Stimulated activated CD8-positive, alpha-beta memory T cell treated with anti-CD3 and anti-CD28 coated beads, Interleukin-4, amount 100 ng/mL, for 1 hour (primary cell): ENCODE data around the gene DOP1B.
"Not testable (repeated sequence)": the region's sequence is repeated elsewhere in the genome, so short reads cannot be mapped to it uniquely, and the experiment has no call there.

Experiments used
- DNase-seq, 2 donors: peaks; one replicate each; pipeline ENCODE4 v3.0.0-alpha.2; 2020; ENCODE audit warnings: low read depth in 2 of 2, low spot score in 1 of 2

DOP1B gene

DNA sequence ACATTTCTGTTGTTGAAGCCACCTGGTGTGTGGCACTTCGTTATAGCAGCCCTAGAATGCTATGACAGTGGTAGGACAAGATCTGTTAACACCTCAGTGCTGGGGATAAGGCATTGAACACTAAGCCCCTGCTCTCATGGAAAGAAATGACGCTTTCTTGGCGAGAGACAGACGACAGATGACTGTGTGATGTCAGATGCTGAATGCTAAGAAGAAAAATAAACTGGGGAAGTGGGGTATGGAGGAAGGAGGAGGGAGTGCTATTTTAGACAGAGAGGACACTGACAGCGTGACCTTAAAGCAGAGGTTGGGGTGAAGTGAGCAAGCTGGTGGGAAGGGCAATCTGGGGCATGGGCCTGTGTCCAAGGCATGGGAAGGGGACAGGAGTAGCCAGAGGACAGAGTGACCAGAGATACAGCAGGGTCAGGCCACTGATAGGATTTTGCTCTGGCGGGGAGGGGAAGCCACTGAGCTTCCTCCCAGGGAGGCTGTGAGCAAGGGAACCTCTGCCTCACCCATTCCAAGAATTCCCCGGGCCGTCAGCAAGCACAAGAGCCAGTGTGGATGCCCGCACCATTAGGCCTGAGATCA lies 15.2 kb downstream of the DOP1B start:
- DNase-seq: no peak

DNA sequence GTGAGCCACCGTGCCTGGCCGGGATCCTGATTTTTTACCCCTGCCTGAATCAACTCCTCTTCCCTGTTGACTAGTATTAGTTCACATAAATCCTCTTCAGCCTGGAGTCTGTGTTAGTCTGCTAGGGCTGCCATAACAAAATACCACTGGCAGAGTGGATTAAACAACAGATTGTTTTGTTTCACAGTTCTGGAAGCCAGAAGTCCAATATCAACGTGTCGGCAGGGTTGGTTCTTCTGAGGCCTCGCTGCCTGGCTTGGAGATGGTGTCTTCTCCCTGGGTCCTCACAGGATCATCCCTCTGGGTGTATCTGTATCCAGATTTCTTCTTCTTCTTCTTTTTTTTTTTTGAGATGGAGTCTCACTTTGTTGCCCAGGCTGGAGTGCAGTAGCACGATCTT lies 18.2 kb downstream of the DOP1B start:
- no peak for DNase-seq

DNA sequence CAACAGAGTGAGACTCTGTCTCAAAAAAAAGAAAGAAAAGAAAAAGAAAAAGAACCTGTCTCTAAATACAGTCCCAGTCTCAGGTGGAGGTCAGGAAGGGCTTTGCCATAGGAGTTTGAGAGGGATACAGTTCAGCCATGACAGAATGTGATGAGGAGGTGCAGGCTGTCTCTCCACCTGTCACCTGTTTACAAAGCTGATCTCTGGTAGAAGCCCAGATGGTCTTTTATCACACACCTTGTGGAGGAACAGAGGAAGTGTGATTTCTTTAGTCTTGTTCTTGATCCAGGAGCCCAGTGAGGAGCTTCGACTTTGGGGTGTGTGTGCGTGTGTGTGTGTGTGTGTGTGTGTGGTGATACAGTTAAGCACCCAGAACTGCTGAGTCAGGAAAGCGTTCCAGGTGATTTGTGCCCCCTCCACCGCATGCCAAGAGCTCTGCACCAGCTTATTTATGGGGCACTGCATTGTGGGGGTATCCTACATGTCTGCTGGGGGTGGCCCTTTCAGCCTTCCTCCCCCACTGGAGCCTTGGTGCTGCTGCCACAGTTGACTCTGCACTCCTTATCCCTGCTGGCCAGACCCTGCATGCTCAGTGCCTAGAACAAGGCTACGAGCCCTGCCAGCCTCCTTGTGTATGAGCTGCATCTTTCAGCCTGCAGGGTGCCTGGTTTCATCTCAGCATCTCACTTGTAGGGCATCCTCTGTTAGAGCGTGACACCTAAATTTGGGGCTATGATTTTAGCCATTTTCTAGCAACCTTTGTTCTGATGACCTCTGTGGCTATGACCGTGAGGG lies 19.3 kb downstream of the DOP1B start:
- DNase-seq: no peak

DNA sequence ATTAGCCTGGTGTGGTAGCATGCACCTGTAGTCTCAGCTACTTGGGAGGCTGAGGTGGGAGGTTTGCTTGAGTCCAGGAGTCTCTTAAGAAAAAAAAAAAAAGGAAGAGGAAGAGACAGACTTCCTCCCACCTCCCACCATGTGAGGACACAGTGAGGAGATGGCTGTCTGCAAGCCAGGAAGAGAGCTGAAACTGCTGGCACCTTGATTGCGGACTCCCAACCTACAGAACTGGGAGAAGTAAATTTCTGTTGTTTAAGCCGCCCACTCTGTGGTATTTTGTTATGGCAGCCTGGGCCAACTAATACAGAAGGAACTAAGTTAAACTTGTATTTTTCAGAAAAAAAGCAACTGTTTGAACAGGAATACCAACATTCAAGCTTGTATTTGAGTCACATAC lies 21.7 kb downstream of the DOP1B start:
- DNase-seq: no peak

DNA sequence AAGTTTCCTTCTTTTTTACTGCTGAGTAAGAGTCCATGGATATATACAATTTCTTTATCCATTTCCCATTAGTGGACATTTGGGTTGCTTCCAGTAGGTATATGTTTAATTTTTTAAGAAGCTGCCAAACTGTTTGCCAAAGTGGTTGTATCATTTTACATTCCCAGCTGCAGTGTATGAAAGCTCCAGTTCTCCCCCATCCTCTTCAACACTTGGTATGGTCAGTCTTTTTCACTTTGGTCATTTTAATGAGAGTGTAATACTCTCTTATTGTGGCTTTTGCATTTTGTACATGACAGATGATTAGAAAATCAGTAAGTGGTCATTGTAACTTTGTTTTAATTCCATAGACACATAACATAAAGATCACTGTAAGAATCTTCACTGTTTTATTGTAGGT lies 22.5 kb downstream of the DOP1B start:
- DNase-seq: no peak

DNA sequence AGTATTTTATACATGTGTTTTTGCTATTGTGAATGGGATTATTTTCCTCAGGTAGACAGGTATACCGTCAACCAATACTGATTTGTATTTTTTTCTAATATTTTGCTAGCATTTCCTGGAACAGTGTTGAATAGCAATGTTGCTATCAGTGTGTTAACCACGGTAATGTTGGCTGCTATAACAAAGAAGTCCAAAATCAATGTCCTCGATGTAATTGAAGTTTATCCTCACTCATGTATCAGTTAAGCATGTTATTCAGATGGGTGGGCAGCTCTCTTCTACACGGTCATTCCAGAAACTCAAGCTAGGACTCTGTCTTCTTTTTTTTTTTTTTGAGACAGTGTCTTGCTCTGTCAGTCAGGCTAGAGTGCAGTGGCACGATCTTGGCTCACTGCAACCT lies 24.3 kb downstream of the DOP1B start:
- DNase-seq: no peak

DNA sequence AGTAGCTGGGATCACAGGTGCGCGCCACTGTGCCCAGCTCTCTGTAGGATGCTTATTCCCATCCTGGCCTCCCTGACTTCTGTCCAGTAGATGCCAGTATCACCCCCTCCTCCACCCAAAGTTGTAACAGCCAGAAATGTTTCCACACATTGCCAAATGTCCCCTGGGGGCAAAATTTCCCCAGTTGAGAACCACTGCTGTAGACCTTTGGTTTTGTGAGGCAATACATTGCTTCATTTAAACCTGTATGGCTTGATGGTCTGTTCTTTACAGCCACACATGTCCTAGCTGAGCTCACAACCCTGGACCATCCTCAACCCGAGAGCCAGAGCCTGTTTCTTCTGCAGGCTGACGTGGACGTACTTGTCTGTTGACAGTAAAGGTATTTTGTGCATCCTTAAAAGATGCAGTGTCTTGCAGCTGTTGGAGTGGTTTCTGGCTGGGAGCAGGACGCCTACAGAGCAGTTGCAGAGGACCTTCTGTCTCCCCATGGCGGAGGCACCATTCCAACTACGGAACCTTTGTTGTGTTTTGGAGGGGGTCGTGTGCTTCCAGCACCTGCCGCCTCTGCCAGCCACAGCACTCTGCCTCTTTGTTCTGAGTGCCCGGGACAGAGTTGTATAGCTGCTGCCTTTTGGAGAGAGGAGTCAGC lies 26.6 kb downstream of the DOP1B start:
- DNase-seq: no peak

DNA sequence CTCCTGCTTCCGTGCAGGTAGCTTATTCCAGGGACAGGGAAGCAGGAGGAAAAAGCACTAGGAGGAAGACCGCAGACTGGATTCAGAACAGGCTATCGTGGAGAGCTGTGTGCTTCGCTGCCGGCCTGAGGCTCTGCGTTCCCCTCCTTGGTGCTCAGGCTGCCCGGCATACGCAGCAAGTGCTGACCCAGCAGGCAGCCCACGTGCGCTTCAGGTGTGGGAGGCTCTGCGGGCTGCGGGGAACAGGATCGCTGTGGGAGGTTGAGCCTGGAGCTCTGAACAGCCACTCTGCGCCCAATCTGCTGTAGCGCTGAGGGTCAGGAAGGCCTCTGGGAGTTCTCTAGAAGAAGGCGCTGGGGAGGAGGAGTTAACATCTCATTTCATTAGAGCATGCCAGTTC lies 27.9 kb downstream of the DOP1B start:
- DNase-seq: no peak

DNA sequence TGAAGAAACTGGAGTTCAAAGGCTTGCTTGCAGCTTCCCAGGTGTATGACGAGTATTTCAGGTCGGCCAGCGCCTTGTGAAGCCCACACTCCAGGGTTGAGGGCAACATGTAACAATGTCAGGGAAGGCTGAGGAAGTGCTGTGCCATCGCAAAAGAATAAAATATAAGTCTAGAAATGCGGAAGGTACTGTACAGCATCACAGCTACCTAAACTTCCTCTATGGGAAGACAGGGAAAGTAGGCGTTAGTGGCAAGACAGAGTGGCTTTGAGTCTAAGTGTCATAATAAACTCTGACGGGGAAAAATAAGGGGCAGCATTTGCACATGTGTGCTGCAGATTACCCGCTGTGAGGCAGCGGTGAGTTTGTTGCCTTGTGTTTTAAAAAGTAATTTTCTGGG lies 28.9 kb downstream of the DOP1B start:
- DNase-seq: no peak

DNA sequence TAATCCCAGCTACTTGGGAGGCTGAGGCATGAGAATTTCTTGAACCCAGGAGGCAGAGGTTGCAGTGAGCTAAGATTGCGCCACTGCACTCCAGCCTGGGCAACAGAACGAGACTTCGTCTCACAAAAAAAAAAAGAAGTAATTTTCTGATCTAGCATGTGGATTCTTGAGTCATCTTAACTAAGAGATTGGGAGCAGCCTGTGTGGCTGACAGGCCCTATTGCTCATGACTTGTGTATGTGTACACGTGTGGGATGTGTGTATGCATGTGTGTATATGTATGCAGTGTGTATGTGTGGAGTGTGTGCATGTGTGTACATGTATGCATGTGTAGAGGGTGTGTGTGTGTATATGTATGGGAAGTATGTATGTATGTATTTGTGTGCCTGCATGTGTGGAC lies 29.5 kb downstream of the DOP1B start:
- no peak for DNase-seq

DNA sequence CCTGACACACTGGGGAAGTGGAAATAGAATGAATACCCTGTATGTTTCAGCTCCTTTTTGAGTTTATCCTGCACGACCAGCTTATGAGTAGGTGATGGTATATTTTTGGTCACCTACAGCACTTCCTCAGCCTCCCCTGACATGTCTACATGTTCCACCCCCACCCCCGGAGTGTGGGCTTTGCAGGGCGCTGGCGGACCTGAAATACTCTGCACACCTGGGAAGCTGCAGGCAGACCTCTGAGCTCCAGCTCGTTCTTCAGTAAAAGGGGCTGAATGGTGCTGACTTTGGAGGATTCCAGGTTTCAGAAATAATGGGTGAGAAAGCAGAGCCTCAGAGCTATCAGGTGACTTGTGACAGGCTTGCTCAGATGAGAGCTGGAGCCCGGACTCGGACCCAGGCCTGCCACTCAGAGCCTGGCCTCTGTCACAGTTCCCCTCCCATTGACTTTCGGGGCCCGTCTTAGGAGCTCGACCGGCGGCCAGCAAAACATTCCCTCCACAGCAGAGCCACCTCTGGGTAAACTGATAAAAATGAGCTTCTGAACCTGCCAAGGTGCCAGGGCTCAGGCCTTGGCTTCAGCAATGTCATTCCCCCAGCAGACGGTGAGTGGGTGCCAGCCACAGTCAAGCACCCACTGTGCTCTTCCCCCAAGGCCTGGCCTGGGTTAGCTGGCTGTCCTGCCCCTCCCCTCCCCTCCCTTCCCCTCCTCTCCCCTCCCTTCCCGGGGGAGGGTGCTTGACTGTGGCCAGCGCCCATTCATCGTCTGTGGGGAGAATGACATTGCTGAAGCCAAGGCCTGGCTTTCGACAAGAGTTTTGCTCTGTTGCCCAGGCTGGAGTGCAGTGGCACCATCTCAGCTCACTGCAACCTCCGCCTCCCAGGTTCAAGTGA lies 30.1 kb downstream of the DOP1B start:
- no peak for DNase-seq

DNA sequence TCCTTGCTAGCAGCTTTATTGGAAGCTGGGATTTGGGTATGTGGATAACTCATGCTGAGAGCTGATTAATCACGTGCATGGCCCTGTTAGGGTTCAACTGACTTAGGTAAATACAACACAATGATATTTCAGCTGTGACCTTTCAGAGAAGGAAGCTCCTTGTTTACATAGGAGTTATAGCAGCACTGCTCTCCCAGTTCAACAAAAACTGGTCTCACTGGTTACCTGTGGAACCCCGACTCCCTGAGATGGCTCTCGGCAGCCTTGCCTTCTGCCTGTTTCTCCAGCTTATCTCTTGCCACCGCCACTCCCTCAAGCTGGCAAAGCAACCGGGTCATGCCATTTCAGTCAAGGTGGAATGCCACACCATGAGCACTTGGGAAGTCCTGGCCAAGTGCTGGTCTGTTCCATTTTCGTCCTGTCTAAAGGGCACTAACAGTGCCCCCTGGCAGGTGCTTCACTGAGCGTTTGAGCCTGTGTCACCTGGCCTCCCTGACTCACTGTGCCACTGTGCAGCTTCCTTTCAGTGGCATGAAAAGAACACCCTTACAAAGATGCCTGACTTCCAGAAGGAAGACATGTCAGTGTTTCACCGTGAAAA lies 31.6 kb downstream of the DOP1B start:
- no peak for DNase-seq

DNA sequence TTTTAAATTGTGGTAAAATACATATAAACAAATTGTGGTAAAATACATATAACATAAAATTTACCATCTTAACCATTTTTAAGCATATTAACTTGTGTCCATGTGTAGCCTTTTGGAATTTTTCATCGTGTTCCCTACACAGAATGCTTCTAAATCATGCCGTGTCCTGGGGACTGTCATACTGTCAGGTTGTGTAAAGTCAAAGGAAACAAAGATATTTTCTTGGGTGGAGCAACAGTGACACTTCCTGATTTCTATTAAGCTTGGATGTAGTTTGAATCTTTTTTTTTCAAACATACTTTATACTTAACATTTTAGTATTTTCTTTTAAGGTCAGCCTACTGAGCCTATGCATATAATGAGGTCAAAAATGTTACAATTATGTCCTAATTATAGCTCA lies 32.3 kb downstream of the DOP1B start:
- no peak for DNase-seq

DNA sequence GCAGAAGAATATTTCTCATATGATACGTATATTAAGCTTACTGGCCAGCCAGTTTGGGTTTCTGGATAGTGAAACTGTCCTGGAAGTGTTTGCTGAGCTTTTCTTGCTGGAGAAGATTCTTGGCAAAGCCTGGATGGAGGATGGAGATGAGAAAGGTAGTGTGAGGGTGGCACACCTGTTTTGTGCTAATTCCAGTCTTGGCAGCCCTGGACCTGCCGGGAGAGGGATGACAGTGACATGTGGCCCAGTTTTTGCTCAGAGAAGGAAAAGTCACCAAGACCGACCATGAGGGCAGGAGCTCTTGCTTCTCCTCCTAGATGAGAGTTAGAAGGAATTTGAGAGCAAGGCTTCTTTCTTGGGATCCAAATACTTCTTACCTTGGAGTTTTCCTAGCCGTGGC lies 34.1 kb downstream of the DOP1B start:
- DNase-seq: no peak

DNA sequence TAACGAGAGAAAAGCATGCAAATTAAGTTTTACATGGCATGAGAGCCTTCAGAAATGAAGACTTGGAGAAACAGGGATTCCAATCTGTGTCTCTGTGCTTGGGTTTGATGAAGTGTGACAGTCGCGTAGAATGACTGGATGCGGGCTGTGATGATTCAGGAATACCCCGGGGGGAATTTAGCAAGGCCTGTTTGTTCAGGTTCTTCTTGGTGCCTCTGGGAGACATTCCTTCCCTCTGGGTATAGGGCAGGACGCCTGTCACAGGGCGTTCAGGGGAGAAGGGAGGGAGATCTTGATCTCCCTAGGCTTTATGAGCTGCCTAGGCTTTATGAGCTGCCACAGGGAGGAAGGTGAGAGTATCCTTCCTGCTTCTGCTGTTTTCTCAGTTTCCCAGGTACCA lies 36.6 kb downstream of the DOP1B start:
- no peak for DNase-seq

DNA sequence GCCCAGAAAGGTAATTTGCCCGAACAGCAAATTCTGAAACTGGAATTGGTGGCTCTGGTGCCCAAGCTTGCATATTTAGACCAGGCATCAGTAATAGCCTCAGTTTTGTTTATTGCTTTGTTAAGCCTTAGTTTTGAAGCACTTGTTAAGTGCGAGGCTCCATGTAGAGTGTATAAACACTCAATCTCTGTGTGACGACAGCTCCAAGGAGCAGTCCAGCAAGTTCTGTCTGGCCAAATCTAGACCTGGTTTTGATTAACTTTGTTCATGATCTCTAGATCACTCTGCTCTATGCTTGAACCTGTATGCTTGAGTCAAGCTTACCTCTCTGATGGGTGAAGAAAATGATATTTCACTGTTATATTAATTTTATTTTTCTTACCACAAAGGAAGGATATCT lies 37.4 kb downstream of the DOP1B start:
- DNase-seq: no peak

DNA sequence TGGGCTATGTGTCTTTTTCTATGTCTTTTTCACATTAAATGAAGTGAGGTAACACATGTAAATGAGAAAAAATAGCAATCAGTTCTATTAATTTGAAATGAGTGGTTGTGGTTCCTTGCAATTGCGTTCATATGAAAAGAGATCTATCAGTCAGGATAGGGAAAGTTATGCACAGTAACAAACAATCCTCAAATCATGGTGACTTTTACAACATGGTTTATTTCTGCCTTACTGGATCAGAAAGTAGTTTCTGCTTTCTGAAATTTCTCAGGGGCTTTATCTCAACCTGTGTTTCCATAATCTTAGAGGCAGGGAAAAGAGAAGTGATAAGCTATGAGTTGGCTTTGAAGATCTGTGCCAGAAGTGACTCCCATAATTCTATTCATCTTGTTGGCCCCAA lies 39.0 kb downstream of the DOP1B start:
- no peak for DNase-seq

DNA sequence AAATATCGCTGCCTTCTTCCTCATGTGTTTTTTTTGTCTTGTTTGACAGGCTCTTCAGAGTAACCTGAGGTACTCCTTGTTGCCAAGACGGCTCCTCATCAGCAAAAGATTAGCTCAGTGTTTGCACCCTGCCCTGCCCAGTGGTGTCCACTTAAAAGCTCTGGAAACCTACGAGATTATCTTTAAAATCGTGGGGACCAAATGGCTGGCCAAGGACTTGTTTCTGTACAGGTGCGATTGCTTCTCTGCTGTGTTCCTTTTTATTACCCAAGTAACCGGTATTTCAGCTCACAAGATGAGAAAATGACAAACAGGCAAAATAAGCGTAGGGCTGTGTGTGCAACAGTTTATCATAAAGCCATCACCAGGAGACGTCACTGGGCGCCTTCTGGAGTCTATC lies 42.4 kb downstream of the DOP1B start:
- DNase-seq: no peak

DNA sequence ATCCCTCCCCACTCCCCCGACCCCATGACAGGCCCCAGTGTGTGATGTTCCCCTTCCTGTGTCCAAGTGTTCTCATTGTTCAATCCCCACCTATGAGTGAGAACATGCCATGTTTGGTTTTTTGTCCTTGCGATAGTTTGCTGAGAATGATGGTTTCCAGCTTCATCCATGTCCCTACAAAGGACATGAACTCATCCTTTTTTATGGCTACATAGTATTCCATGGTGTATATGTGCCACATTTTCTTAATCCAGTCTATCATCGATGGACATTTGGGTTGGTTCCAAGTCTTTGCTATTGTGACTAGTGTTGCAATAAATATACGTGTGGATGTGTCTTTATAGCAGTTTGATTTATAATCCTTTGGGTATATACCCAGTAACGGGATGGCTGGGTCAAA lies 43.0 kb downstream of the DOP1B start:
- not testable (repeated sequence) for DNase-seq

DNA sequence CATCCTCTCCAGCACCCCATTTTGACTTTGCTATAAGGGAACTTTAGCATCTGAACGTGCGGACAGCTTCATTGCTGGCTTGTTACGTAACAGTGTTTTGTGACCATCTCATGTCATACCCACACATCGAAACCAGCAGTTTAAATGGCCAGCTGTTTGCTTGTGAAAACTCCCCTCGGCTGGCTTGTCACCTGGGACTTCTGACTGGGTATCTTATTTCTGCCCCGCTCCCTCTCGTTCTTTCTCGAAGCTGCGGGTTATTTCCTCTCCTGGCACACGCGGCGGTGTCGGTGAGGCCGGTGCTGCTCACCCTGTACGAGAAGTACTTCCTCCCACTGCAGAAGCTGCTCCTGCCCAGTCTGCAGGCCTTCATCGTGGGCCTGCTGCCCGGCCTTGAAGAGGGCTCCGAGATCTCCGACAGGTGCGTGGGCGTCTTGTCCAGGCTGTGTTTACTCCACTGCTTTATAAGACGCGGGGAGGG lies 43.5 kb downstream of the DOP1B start:
- no peak for DNase-seq
